Large intestine (tissue), 3 donors: Measurements from ENCODE around the gene FYB2. TPM values are rescaled to one million over a fixed set of nuclear protein-coding genes. Genes with fewer than 3 reads are reported as not detected.

ENCODE experiments used
- DNase-seq, 2 donors: peaks; one replicate each; pipeline versions ENCODE4 v3.0.0 to v3.0.0-alpha.2; 2013
- H3K27ac ChIP-seq: one replicate; pipeline ENCODE4 v1.5.1; 2013; ENCODE audit warnings: low read length
- H3K27me3 ChIP-seq: 2 replicates; pipeline ENCODE4 v1.6.1; 2013; ENCODE audit warnings: low read length; ENCODE audit not compliant: control insufficient read depth, insufficient read depth
- H3K36me3 ChIP-seq: 2 replicates; pipeline ENCODE4 v1.6.1; 2013; ENCODE audit warnings: low read length; ENCODE audit not compliant: control insufficient read depth, insufficient read depth
- H3K4me1 ChIP-seq: one replicate; pipeline ENCODE4 v1.6.1; 2013; ENCODE audit warnings: low read length; ENCODE audit not compliant: control insufficient read depth, insufficient read depth
- H3K4me3 ChIP-seq: one replicate; pipeline ENCODE4 v1.5.1; 2013; ENCODE audit warnings: low read length
- H3K9me3 ChIP-seq: one replicate; pipeline ENCODE4 v1.6.1; 2013; ENCODE audit warnings: mild to moderate bottlenecking, low read depth, low read length, moderate library complexity; ENCODE audit not compliant: control insufficient read depth
- WGBS: methylation state at CpG from one replicate; pipeline ENCODE4 v1.1.5; 2013; ENCODE audit warnings: low lambda C conversion rate; ENCODE audit not compliant: insufficient coverage; 5-methylcytosine and 5-hydroxymethylcytosine counted together
- polyA plus RNA-seq: library from polyadenylated mRNA; unstranded; fragments of 120-200 nt; gene quantifications from one replicate; pipeline ENCODE4 v1.2.1, GENCODE V29; 2013

Gene FYB2
- polyA plus RNA-seq, 1 donor, result 10.8 TPM

DNA sequence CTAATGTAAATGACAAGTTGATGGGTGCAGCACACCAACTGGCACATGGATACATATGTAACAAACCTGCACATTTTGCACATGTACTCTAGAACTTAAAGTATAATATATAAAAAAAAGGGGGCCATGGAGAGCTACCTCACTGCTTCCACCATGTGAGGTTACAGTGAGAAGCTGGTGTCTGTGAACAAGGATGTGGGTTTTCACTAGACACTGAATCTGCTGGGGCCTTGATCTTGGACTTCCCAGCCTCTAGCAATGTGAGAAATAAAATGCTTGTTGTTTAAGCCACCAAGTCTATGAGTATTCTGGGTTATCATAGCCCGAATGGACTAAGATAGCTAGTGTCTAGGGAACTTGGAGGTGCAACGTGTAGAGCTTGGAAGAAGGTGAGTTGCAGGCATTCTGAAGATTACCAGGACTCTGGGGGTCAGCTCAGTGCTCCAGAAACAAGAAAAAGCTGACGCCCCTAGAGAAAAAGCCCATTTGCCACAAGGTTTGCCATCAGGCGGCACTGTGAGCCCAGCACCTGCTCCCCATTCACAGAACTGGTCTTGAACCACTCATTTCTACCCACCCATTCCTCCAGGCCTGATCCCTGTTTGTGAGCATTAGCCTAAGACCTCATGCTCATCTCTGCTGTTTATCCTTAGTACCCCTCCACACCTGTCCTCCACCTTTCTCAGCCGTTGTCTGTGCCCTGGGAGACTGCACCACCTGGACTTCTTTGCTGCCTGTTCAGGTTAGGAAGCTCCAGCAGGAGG, 15.1 kb upstream of the FYB2 start:
- Histone ChIP-seq H3K4me3 (no peak overlapping the region), H3K36me3 (no peaks in the 10 kb centered on the region), H3K27me3 (no peaks in the 10 kb centered on the region), H3K9me3 (peaks cover 1% of the 10 kb centered on the region), H3K4me1 (no peaks in the 10 kb centered on the region), H3K27ac (no peak overlapping the region)
- no peak for DNase-seq
- no CpG with 5 or more reads among the region's 5 CpGs for WGBS

DNA sequence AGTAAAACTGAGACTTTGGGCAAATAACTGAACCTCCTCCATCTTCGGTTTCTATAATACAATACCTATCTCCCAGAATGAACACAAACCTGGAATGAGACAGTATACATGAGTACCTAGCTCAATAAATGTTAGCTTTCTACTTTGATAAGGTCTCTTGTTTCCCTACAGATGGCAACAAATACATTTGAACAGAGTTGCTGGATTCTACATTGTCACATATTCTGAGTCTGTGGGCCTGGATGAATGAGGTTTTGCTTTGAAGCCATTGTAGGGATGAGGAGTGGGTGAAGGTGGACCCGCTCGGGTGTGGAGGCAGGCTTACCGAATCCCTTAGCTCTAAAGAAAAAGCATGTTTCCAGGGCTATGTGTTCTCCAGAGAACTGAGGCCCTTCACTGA, 13.9 kb upstream of the FYB2 start:
- Histone ChIP-seq H3K4me1 (no peaks in the 10 kb centered on the region), H3K27me3 (peaks cover 3% of the 10 kb centered on the region), H3K27ac (no peak overlapping the region), H3K36me3 (no peaks in the 10 kb centered on the region), H3K9me3 (no peaks in the 10 kb centered on the region), H3K4me3 (no peak overlapping the region)
- no peak for DNase-seq
- no CpG with 5 or more reads among the region's 4 CpGs for WGBS

DNA sequence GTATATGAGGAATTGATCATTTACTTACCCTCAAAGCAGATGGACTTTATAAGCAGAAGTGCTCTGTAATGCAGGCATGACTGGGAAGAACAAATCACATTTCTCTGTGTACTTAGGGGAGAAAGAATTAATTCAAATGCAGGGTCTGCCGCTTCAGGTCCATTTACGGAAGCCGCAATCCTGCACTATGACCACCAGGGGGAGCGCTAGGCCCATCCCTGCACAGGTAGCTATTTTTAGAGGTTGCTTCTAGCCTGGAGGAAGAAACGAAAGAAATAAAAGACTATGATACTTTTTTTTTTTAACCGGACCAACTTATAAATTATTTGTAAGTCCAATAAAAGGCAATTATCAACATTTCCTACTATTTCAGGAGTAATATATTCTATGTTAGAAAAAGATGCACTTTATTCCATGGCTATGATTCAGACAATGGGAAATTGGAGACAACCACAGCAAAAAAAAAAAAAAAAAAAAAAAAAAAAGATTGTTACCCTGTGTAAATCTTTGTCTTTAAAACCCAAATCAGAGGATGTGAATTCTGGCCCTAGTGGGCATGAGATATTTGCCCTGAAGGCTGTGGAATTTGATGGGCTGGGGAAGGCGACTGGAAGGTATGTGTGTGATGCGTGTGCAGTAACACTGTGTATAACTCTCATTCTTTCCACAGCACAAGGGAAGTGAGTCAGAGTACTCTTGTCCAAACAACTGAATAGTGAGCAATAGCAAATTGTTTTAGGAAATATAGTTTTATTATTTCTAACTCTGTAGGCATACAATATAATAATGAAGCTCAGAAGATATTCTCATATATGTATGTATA, 12.9 kb upstream of the FYB2 start:
- no peak overlapping the region for H3K4me3 ChIP-seq
- no peaks in the 10 kb centered on the region for H3K4me1 ChIP-seq
- peak; percentile 50 to 56 for DNase-seq
- H3K9me3 ChIP-seq, result no peaks in the 10 kb centered on the region
- H3K36me3 ChIP-seq, result no peaks in the 10 kb centered on the region
- H3K27me3 ChIP-seq, result peaks cover 3% of the 10 kb centered on the region
- no peak overlapping the region for H3K27ac ChIP-seq
- no CpG with 5 or more reads among the region's 8 CpGs for WGBS

DNA sequence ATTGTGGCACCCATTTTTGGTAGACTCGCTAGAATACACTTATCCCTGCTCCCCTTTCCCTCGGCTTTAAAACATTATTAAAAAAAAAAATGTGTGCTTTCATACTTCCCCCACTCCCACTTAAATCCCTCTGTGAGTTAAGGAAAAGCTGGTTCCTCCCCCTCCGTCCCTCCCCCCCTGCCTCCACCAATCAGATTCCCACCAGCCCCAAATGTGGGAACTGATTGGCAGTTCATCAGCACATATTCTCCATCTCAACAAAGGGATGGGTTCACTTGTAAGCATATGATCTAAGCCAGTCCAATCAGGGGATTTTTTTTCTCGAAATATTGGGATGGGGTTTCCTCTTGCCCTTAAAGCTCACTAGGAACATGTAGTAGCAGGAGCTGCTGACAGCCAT, 10.8 kb upstream of the FYB2 start:
- H3K4me3 ChIP-seq, result no peak overlapping the region
- WGBS, result no CpG with 5 or more reads among the region's 4 CpGs
- no peaks in the 10 kb centered on the region for H3K36me3 ChIP-seq
- H3K9me3 ChIP-seq, result no peaks in the 10 kb centered on the region
- no peak for DNase-seq
- H3K4me1 ChIP-seq, result no peaks in the 10 kb centered on the region
- no peak overlapping the region for H3K27ac ChIP-seq
- peaks cover 3% of the 10 kb centered on the region for H3K27me3 ChIP-seq

DNA sequence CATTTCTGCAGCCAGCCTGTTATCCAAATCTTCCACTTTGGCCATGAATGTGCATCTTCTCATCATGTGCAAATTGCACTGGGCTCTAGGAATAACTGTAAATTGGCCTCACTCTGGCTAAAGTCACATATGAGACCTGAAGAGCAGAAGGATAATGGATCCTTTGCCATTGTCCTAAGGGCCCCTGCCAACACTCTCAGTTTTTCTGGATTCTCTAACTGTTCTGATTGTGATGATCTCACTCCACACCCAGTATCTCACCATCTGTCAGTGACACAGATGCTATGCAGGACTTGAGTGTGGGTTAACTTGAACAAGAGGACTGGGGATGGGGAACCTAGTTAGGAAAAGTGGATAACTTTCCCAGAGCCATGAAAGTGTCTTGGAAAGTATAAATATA, 8.5 kb upstream of the FYB2 start:
- H3K27ac ChIP-seq, result no peak overlapping the region
- H3K4me1 ChIP-seq, result no peaks in the 10 kb centered on the region
- no peaks in the 10 kb centered on the region for H3K36me3 ChIP-seq
- no peak for DNase-seq
- no peak overlapping the region for H3K4me3 ChIP-seq
- no peaks in the 10 kb centered on the region for H3K9me3 ChIP-seq
- peaks cover 3% of the 10 kb centered on the region for H3K27me3 ChIP-seq

DNA sequence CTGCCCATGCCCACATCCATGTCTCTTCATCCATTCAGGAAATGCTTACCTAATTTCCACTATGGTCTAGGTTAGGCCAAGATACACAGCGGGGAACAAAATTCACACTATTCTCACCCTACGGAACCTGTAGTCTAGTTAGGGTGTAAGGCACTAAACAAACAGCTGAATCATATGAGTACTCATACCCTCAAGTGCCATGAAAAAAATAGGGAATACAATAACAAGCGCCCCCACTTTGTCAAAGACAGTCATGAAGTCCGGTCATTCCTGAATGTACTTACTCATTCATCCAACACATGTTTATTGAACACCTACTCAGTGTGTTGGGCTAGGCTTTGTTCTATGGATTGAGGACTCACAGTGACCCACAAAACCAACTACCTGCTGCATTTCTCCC, 6.2 kb upstream of the FYB2 start:
- H3K36me3 ChIP-seq, result no peaks in the 10 kb centered on the region
- WGBS, result no CpG with 5 or more reads among the region's 4 CpGs
- H3K27ac ChIP-seq, result no peak overlapping the region
- H3K4me3 ChIP-seq, result no peak overlapping the region
- DNase-seq, result no peak
- no peaks in the 10 kb centered on the region for H3K9me3 ChIP-seq
- peaks cover 3% of the 10 kb centered on the region for H3K27me3 ChIP-seq
- peaks cover 6% of the 10 kb centered on the region for H3K4me1 ChIP-seq

DNA sequence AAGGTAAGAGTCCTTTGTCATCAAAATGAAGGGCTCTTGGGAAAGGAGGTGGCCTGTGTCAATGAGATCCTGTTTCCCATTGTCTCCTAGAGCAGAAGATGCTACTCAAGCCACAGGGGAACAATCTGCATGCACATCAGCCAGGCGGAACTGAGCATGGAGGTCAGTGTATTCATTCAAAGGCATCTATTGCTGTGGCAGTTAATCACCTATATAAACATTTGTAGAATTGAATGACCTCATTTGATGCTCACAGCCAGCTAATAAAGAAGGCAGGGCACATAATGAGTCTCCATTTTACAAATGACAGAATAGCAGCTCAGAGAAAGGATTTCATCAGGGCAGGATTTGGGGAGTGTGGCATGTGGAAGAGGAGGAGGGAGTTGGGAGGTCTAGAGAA, 5.7 kb upstream of the FYB2 start:
- Histone ChIP-seq H3K27me3 (peaks cover 3% of the 10 kb centered on the region), H3K27ac (no peak overlapping the region), H3K9me3 (no peaks in the 10 kb centered on the region), H3K4me3 (no peak overlapping the region), H3K36me3 (no peaks in the 10 kb centered on the region), H3K4me1 (peaks cover 11% of the 10 kb centered on the region)
- DNase-seq, result no peak
- no CpG with 5 or more reads among the region's 1 CpG for WGBS

DNA sequence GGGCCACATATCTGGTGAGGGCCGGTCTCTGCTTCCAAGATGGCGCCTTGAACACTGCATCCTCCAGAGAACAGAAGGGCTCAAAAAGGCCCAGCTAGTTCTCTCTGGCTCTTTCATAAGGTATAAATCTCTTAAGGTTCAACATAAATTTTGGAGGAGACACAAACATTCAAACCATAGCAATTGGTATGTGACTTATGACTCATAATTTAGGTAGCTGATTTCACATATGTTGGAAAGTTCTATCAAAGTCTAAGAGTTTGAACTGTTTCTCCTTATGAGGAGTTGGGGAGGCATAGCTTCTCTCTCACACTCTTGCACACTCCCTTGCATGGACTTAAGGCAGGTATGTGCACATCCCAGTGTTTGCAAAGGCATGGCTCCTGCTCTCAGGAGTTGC, 5.1 kb upstream of the FYB2 start:
- H3K9me3 ChIP-seq, result no peaks in the 10 kb centered on the region
- H3K36me3 ChIP-seq, result no peaks in the 10 kb centered on the region
- no peak for DNase-seq
- peaks cover 18% of the 10 kb centered on the region for H3K4me1 ChIP-seq
- WGBS, result 80% methylated on average over 1 of the region's 2 CpGs
- H3K27me3 ChIP-seq, result peaks cover 3% of the 10 kb centered on the region
- no peak overlapping the region for H3K4me3 ChIP-seq
- H3K27ac ChIP-seq, result no peak overlapping the region

DNA sequence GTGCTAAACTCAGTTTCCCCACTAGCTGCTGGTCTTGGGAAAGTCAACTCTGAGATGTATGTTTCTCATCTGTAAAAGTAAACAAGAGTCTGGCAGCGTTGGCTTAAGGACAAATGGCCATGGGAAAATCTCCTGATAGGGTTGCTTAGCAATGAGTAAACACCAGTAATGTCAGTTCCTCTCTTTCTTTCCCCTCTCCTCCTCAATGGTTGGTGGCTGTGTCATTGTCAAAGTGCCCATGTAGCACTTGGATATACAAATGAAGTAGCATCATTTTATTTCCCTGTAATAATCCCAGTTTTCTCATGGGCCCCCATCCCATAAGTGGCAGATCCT, 2.2 kb upstream of the FYB2 start:
- no peaks in the 10 kb centered on the region for H3K27me3 ChIP-seq
- no peak overlapping the region for H3K4me3 ChIP-seq
- H3K4me1 ChIP-seq, result peaks cover 35% of the 10 kb centered on the region
- no peaks in the 10 kb centered on the region for H3K9me3 ChIP-seq
- peak; percentile 21 to 68 for DNase-seq
- H3K27ac ChIP-seq, result no peak overlapping the region
- no peaks in the 10 kb centered on the region for H3K36me3 ChIP-seq
- no CpG with 5 or more reads among the region's 1 CpG for WGBS

DNA sequence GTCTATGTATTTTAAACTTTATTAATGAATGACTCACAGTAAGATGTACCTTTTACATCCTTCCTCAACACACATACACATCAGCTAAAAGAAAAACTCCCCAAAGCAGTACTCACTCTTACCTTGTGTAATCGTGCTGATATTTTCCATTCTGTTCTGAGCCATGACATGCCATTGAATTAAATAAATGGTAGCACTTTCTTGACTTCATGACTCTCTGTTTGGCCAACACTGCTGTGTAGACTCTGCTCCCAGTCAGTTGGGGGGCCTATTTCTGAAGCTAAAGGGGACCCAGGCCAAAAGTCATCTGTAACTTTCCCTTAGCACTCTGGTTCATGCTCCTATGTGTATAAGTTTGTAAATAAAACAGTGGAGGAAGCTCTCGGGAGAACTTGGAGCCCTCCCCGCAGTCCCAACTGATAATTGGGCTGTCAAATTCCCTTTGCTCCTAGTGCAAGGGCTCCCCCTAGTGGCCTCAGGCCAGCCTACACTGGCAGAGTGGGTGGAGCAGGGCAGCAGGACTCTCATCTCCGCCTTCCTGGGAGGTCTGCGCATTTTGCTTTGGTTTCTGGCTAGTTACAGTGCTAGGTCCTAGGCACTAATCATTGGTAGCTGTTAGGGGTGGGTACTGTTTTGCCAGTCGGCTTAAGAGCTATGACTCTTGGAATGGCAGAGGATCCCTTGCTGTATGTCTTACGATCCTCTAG, 1.7 kb upstream of the FYB2 start:
- Histone ChIP-seq H3K9me3 (no peaks in the 10 kb centered on the region), H3K27me3 (no peaks in the 10 kb centered on the region), H3K4me1 (peaks cover 38% of the 10 kb centered on the region), H3K36me3 (no peaks in the 10 kb centered on the region), H3K4me3 (no peak overlapping the region), H3K27ac (no peak overlapping the region)
- WGBS, result no CpG with 5 or more reads among the region's 7 CpGs
- peak; percentile 67 to 75 for DNase-seq
